SK-N-MC (cell line): ENCODE measurements around the gene LSM8.

Source experiments
- DNase-seq: peaks from one replicate; pipeline ENCODE4 v3.0.0-alpha.2; 2011; ENCODE audit warnings: low read depth, low spot score
- H3K27ac ChIP-seq: fragments of 200-600 bp; sonication (generic); 2 replicates; pipeline ENCODE4 v1.5.1; 2016; ENCODE audit warnings: mixed run types
- H3K36me3 ChIP-seq: fragments of 200-600 bp; sonication (generic); 2 replicates; pipeline ENCODE4 v1.6.1; 2017; ENCODE audit warnings: antibody characterized with exemption, low read length, mixed read lengths; ENCODE audit not compliant: insufficient read depth
- H3K4me3 ChIP-seq: fragments of 200-600 bp; sonication (generic); 2 replicates; pipeline ENCODE4 v1.5.1; 2016
- H3K9ac ChIP-seq: fragments of 200-600 bp; sonication (generic); 2 replicates; pipeline ENCODE4 v1.8.0; 2017; ENCODE audit warnings: mixed run types, mixed read lengths; ENCODE audit not compliant: insufficient read length
- H3K9me3 ChIP-seq: fragments of 200-600 bp; sonication (generic); 2 replicates; pipeline ENCODE4 v1.6.1; 2017; ENCODE audit warnings: low read depth, mild to moderate bottlenecking, antibody characterized with exemption, low read length, moderate library complexity, mixed read lengths
- EZH2 ChIP-seq: fragments of 200-600 bp; sonication (generic); IDR thresholded peaks from one replicate; pipeline ENCODE4 v1.6.1; 2017; ENCODE audit warnings: antibody characterized with exemption
- FOXP2 ChIP-seq: optimal IDR thresholded peaks from 2 replicates; pipeline ENCODE3; 2011; ENCODE audit warnings: mild to moderate bottlenecking, moderate library complexity; ENCODE audit not compliant: insufficient read depth; ENCODE audit errors: extremely low read length, control extremely low read depth
- POLR2AphosphoS5 ChIP-seq: IDR thresholded peaks from 2 replicates; pipeline ENCODE4 v1.6.1; 2012; ENCODE audit warnings: mild to moderate bottlenecking, low read depth, low read length, borderline replicate concordance

Gene LSM8

DNA sequence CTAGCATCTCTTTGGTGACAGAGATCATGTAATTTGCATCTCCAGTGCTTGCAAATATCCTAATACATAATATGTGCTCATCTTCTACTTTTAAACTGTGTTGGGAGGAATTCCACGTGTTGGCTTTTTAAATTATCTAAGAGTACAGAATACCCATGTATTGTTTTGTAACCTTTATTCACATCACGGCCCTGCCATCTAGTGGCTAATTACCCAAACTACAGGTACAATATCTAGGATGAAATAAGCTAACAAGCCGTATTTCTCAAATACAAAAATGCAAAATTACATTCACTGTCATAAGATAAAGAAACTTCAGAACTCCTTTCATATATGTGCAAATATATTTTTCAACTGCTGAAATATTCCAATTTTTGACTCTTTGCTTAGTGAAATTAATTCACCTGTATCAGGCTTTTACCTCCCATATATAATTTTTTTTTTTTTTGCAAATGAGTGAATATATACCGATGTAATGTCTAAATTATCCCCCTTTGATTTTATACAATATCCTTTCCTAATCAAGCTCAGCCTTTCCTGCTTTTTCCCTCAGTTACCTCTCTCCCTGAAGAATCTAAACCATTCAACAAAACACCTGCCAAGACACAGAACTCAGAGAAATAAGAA is 30.3 kb upstream of the LSM8 start:
- peaks cover 4% of the 10 kb centered on the region; the same call in 1 of the 2 replicates for H3K9me3 ChIP-seq
- DNase-seq, result peak; percentile 65
- TF ChIP-seq EZH2, result no peak
- no peak for TF ChIP-seq FOXP2
- TF ChIP-seq POLR2AphosphoS5, result no peak
- no peaks in the 10 kb centered on the region for H3K36me3 ChIP-seq
- no peak overlapping the region for H3K4me3 ChIP-seq
- no peak overlapping the region for H3K9ac ChIP-seq
- peak overlapping the region; percentile 20; the same call in 1 of the 2 replicates for H3K27ac ChIP-seq

GRCh38 chr7:118158766-118159165 is 25.2 kb upstream of the LSM8 start:
- no peak for DNase-seq
- H3K9me3 ChIP-seq, result peaks cover 7% of the 10 kb centered on the region; the same call in 1 of the 2 replicates
- no peaks in the 10 kb centered on the region for H3K36me3 ChIP-seq
- H3K9ac ChIP-seq, result no peak overlapping the region
- no peak overlapping the region for H3K4me3 ChIP-seq
- no peak overlapping the region for H3K27ac ChIP-seq
- no peak for TF ChIP-seq EZH2
- no peak for TF ChIP-seq FOXP2
- TF ChIP-seq POLR2AphosphoS5, result no peak

GRCh38 chr7:118169146-118169545 is 14.8 kb upstream of the LSM8 start:
- Histone ChIP-seq H3K9ac (no peak overlapping the region), H3K36me3 (no peaks in the 10 kb centered on the region), H3K4me3 (no peak overlapping the region), H3K27ac (no peak overlapping the region), H3K9me3 (no peaks in the 10 kb centered on the region)
- DNase-seq, result no peak
- TF ChIP-seq POLR2AphosphoS5 (no peak), EZH2 (no peak), FOXP2 (no peak)

DNA sequence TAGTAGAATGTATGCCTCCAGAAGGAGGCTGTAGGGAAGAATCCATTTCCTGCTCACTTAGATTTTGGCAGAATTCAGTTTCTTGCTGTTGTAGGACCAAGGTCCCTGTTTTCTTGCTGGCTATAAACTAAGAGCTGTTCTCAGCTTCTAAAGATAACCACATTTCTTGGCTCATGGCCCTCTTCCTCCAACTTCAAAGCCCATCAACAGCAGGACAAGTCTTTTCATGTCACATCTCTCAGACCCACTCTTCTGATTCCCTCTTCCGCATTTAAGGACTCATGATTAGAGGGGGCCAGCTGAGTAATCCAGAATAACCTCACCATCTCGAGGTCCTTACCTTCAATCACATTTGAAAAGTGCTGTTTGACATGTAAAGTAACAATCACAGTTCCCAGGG is 8.2 kb upstream of the LSM8 start:
- Histone ChIP-seq H3K4me3 (no peak overlapping the region), H3K9ac (no peak overlapping the region), H3K27ac (no peak overlapping the region), H3K36me3 (no peaks in the 10 kb centered on the region), H3K9me3 (no peaks in the 10 kb centered on the region)
- no peak for DNase-seq
- TF ChIP-seq FOXP2 (no peak), POLR2AphosphoS5 (no peak), EZH2 (no peak)

DNA sequence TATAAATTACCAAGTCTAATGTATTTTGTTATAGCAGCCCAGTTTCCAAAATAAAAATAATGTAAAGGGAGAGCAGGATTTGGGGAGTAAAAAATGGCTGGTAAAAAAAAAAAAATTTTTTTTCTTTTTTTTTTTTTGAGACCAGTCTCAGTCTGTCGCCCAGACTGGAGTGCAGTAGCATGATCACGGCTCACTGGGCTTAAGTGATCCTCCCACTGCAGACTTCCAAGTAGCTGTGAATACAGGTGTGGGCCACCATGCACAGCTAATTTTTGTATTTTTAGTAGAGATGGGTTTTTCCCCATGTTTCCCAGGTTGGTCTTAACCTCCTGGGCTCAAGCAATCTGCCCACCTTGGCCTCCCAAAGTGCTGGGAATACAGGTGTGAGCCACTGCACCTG is 4.8 kb upstream of the LSM8 start:
- DNase-seq, result no peak
- TF ChIP-seq EZH2 (no peak), POLR2AphosphoS5 (no peak)

DNA sequence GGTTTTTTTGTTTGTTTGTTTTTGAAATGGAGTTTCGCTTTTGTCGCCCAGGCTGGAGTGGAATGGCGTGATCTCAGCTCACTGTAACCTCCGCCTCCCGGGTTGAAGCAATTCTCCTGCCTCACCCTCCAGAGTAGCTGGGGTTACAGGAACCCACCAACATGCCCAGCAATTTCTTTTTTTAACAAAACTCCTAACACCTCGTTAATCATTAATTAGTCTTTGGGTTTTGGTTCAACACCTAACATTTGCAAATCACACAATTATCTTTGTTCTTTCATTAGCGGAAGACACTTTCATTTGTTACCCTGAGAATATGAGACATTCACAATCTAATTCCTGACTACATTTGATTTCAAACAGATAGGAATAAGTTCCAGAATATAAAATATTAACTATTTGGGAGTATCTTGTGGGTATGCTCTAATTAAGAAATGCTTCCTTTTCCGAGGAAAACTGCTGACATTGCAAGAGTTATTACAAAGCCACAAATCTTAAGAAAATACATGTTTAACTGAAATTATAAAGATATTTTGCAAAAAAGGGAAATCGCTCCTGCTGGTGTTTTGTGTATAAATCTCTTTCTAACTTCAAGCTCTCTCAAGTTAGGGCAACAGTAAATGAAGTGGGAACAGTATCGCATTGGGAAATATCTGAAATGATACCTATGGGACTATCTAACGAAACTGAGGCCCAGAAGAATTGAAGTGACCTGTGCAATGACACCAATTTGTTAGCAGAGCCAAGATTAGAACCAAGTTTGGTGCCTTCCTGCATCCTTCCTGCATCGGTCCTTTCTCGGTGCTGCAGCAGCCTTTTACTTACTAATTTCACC is 1.2 kb upstream of the LSM8 start:
- Histone ChIP-seq H3K9me3 (no peaks in the 10 kb centered on the region), H3K9ac (peak overlapping the region; percentile 97), H3K36me3 (peaks cover 23% of the 10 kb centered on the region), H3K4me3 (peak overlapping the region; percentile 85), H3K27ac (peak overlapping the region; percentile 84)
- DNase-seq, result no peak
- TF ChIP-seq POLR2AphosphoS5 (no peak), FOXP2 (no peak), EZH2 (no peak)

More for the DNA sequence above, 4.8 kb upstream of the LSM8 start:
- Histone ChIP-seq H3K9ac (no peak overlapping the region), H3K4me3 (no peak overlapping the region), H3K36me3 (no peaks in the 10 kb centered on the region), H3K27ac (no peak overlapping the region), H3K9me3 (no peaks in the 10 kb centered on the region)

- Histone ChIP-seq H3K36me3 (peaks cover 29% of the 10 kb centered on the region), H3K27ac (peak overlapping the region; percentile 84), H3K9me3 (no peaks in the 10 kb centered on the region; the same call in 1 of the 2 replicates), H3K9ac (peak overlapping the region; percentile 97), H3K4me3 (peak overlapping the region; percentile 85)
- DNase-seq, result no peak
- TF ChIP-seq POLR2AphosphoS5 (no peak), FOXP2 (no peak), EZH2 (no peak)
These were observed 557 bp upstream of the LSM8 start for GRCh38 chr7:118183428-118183785.

GRCh38 chr7:118184565-118184940 is 589 bp downstream of the LSM8 start:
- TF ChIP-seq FOXP2, result no peak
- TF ChIP-seq EZH2, result no peak
- no peak for TF ChIP-seq POLR2AphosphoS5
- Histone ChIP-seq H3K27ac (peak overlapping the region; percentile 88), H3K9ac (peak overlapping the region; percentile 97), H3K36me3 (peaks cover 41% of the 10 kb centered on the region), H3K9me3 (no peaks in the 10 kb centered on the region; the same call in 1 of the 2 replicates), H3K4me3 (peak overlapping the region; percentile 85)
- no peak for DNase-seq
